T-helper 1 cell treated with Interleukin-12 subunit alpha and Interleukin-12 subunit beta and Interleukin-4 antibody, amounts not matched to agents 30 μg/mL and 1 μg/mL, for 36 hours (primary cell): ENCODE measurements around the gene DDX52.
"Not testable (repeated sequence)": the region's sequence is repeated elsewhere in the genome, so short reads cannot be mapped to it uniquely, and the experiment has no call there.

Experiments
- H3K27ac Mint-ChIP-seq: one replicate; pipeline ENCODE4 v1.8.0; 2021; ENCODE audit warnings: mild to moderate bottlenecking, mixed read lengths
- H3K27me3 Mint-ChIP-seq: one replicate; pipeline ENCODE4 v1.8.0; 2021; ENCODE audit warnings: low read depth, mixed read lengths
- H3K36me3 Mint-ChIP-seq: one replicate; pipeline ENCODE4 v1.8.0; 2021; ENCODE audit warnings: low read depth, mixed read lengths
- H3K4me1 Mint-ChIP-seq: one replicate; pipeline ENCODE4 v1.8.0; 2021; ENCODE audit warnings: low read depth, mixed read lengths
- H3K4me3 Mint-ChIP-seq: one replicate; pipeline ENCODE4 v1.8.0; 2021; ENCODE audit warnings: mild to moderate bottlenecking, moderate library complexity, mixed read lengths
- H3K9me3 Mint-ChIP-seq: one replicate; pipeline ENCODE4 v1.8.0; 2021; ENCODE audit warnings: mixed read lengths

DDX52 gene, protein sequence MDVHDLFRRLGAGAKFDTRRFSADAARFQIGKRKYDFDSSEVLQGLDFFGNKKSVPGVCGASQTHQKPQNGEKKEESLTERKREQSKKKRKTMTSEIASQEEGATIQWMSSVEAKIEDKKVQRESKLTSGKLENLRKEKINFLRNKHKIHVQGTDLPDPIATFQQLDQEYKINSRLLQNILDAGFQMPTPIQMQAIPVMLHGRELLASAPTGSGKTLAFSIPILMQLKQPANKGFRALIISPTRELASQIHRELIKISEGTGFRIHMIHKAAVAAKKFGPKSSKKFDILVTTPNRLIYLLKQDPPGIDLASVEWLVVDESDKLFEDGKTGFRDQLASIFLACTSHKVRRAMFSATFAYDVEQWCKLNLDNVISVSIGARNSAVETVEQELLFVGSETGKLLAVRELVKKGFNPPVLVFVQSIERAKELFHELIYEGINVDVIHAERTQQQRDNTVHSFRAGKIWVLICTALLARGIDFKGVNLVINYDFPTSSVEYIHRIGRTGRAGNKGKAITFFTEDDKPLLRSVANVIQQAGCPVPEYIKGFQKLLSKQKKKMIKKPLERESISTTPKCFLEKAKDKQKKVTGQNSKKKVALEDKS

DNA sequence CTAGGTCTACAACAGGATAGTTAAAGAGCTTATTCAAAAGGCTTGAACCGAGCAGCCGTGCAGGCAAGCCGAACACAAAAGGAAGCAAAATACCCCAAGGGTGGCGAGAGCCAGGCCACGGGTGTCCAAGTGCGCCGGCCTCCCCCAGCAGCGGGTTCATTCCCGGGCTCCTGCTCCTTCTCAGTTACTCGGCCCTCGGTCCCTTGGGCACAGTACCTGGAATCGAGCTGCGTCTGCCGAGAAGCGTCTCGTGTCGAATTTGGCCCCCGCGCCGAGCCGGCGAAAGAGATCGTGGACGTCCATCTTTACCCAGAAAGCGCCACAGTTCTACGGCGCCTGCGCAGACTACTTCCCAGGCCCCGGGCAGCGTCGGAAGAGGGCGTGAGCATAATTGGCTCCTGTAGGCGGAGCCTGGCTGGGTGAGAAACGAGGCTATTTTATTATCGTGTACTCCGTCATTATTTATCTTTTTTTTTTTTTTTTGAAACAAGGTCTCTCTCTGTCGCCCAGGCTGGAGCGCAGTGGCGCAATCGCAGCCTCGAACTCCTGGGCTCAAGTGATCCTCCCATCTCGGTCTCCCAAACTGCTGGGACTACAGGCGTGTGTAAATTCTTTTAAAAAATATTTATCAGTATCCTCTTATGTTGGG, at the start of gene DDX52:
TSS of gene DDX52 (minus strand) at position 329 of the 649 bp plus-strand sequence. CDS start at position 303, 26 bp downstream.
- Mint-ChIP-seq H3K4me1 (peaks cover 31% of the 10 kb centered on the region), H3K9me3 (no peaks in the 10 kb centered on the region), H3K27me3 (peaks cover 36% of the 10 kb centered on the region), H3K27ac (peak within 1 kb of the TSS; percentile 87), H3K36me3 (peaks cover 21% of the 10 kb centered on the region), H3K4me3 (peak within 1 kb of the TSS; percentile 91)

DNA sequence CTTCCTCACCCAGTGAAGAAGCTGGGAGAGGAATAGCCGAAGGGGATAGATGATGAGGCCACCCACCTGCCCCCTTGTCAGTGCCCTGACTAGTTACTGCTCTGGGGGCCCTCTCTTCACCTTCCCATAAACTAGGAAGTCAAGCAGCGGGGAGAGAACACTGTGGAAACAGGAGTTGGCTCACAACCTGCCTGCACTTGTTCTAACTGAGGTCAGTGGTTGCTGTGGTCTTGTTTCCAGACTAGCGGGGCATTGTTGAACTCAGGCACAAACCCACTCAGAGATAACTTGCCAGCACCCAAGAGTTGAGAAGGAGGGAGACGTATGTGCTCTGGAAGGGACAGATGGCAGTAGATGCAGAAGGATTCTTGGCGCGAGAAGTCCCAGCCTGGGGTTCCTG, 48.6 kb upstream of the DDX52 start:
- peaks cover 6% of the 10 kb centered on the region for H3K27me3 Mint-ChIP-seq
- no peak overlapping the region for H3K27ac Mint-ChIP-seq

DNA sequence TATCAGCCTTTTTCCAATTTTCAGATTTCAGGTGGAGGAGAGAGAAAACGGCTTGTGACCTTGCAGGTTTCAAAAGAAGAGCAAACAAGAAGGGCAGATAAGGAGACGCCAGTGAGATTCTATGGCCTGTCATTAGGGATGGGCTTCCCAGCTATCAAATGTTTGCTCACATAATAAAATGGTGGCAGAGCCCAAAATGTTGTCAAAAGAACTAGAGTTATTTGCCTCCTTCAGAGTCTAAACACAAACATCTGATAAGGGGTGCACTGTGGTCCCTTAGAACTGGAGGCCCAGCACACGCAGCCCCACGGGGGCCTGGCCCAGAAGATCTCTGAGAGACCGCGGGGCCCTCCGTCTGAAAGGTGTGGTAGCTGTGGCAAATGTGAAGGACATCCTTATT, 46.1 kb upstream of the DDX52 start:
- H3K4me1 Mint-ChIP-seq, result no peaks in the 10 kb centered on the region
- H3K27me3 Mint-ChIP-seq, result peaks cover 3% of the 10 kb centered on the region
- no peaks in the 10 kb centered on the region for H3K9me3 Mint-ChIP-seq
- H3K36me3 Mint-ChIP-seq, result no peaks in the 10 kb centered on the region
- H3K4me3 Mint-ChIP-seq, result no peak overlapping the region
- H3K27ac Mint-ChIP-seq, result no peak overlapping the region

More for the DNA sequence above, 48.6 kb upstream of the DDX52 start:
- Mint-ChIP-seq H3K9me3 (no peaks in the 10 kb centered on the region), H3K4me3 (no peak overlapping the region), H3K4me1 (peaks cover 2% of the 10 kb centered on the region), H3K36me3 (no peaks in the 10 kb centered on the region)

DNA sequence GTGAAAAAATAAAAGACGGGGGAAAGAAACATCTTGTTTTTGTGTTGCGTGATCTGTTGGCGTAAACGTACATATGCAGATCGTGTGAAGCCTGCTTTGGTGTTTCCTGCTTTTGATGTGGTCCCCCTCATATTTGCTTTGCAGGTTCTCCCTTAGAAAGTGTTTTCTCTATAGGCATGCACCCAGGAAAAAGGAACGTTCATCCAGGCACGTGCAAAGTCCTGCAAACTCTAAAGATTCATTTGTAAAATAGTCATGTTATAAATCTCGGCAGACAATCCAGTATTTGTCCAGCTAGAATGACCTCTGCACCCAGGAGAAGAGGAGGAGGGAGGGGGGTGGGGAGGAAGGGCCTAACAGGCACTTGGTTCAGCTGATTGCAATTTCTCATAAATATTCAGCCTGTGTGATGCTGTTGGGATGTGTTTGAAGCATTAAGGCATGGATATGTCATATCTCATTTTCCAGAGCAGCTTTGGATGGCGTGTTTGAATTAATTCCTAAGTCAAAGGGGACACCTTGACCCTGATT, 40.3 kb upstream of the DDX52 start:
- Mint-ChIP-seq H3K4me1 (peaks cover 2% of the 10 kb centered on the region), H3K4me3 (no peak overlapping the region), H3K36me3 (no peaks in the 10 kb centered on the region), H3K27me3 (peaks cover 6% of the 10 kb centered on the region), H3K9me3 (peaks cover 3% of the 10 kb centered on the region), H3K27ac (no peak overlapping the region)

DNA sequence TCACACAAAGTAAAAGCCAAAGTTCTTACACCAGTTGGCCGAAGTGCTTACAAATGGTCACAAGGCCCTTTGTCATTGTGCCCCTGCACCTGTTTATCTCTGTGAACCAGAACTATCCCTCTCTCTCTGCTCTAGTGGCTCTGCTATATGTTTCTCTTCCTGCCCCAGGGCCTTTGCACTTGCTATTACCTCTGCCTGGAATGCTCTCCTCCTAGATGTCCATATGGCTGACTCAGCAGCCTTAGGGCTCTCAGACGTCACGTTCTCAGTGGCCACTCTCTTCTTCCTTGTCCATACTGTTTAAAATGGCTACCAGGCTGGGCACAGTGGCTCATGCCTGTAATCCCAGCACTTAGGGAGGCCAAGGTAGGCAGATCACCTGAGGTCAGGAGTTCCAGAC, 38.8 kb upstream of the DDX52 start:
- Mint-ChIP-seq H3K9me3 (peaks cover 5% of the 10 kb centered on the region), H3K27me3 (peaks cover 20% of the 10 kb centered on the region), H3K27ac (no peak overlapping the region), H3K36me3 (no peaks in the 10 kb centered on the region), H3K4me1 (peaks cover 2% of the 10 kb centered on the region), H3K4me3 (no peak overlapping the region)

DNA sequence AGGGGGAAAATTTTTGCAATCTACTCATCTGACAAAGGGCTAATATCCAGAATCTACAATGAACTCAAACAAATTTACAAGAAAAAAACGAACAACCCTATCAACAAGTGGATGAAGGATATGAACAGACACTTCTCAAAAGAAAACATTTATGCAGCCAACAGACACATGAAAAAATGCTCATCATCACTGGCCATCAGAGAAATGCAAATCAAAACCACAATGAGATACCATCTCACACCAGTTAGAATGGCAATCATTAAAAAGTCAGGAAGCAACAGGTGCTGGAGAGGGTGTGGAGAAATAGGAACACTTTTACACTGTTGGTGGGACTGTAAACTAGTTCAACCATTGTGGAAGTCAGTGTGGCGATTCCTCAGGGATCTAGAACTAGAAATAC, 36.7 kb upstream of the DDX52 start:
- H3K27me3 Mint-ChIP-seq, result peaks cover 31% of the 10 kb centered on the region
- H3K9me3 Mint-ChIP-seq, H3K4me1 Mint-ChIP-seq, H3K4me3 Mint-ChIP-seq, H3K36me3 Mint-ChIP-seq, H3K27ac Mint-ChIP-seq: not testable (repeated sequence)

DNA sequence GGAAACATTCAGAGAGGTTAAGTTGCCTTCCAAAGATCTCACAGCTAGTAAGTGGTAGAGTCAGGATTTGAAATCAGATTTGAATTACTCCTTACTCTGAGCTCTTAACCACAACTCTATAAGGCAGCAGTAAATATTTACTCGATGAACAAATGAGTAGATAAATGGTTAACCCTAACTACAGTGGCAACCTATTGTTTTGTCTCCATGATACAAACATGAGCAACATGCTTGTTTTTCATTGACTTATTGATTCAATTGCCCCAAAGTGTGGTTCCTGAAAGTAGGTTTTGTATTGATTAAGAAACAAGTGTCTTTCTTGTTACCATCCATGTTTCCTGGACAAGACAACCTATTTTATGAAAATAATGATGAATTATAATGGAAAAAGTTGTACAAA, 34.8 kb upstream of the DDX52 start:
- H3K36me3 Mint-ChIP-seq, result no peaks in the 10 kb centered on the region
- H3K27ac Mint-ChIP-seq, result no peak overlapping the region
- no peaks in the 10 kb centered on the region for H3K4me1 Mint-ChIP-seq
- peaks cover 5% of the 10 kb centered on the region for H3K9me3 Mint-ChIP-seq
- no peak overlapping the region for H3K4me3 Mint-ChIP-seq
- H3K27me3 Mint-ChIP-seq, result peaks cover 31% of the 10 kb centered on the region

DNA sequence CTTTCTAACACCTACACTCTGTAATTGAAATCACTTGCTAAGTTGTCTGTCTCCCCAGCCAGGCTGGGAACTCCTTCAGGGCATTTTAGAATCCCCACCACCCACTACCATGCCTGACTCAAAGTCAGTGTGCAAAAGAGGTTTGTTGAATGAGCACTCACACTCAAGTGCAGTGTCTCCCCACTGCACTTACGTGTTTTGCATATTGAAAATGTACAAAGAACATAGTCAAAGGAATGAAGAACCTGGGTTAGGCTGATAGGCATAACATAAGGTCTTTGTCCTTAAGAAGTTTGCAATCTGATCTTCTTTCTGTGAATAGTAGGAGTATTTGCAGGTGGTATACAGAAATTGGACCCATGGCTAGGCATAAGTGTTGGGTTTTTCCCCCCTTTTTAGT, 33.8 kb upstream of the DDX52 start:
- no peaks in the 10 kb centered on the region for H3K4me1 Mint-ChIP-seq
- peaks cover 5% of the 10 kb centered on the region for H3K9me3 Mint-ChIP-seq
- H3K4me3 Mint-ChIP-seq, result no peak overlapping the region
- H3K27ac Mint-ChIP-seq, result no peak overlapping the region
- H3K36me3 Mint-ChIP-seq, result no peaks in the 10 kb centered on the region
- H3K27me3 Mint-ChIP-seq, result peaks cover 29% of the 10 kb centered on the region

DNA sequence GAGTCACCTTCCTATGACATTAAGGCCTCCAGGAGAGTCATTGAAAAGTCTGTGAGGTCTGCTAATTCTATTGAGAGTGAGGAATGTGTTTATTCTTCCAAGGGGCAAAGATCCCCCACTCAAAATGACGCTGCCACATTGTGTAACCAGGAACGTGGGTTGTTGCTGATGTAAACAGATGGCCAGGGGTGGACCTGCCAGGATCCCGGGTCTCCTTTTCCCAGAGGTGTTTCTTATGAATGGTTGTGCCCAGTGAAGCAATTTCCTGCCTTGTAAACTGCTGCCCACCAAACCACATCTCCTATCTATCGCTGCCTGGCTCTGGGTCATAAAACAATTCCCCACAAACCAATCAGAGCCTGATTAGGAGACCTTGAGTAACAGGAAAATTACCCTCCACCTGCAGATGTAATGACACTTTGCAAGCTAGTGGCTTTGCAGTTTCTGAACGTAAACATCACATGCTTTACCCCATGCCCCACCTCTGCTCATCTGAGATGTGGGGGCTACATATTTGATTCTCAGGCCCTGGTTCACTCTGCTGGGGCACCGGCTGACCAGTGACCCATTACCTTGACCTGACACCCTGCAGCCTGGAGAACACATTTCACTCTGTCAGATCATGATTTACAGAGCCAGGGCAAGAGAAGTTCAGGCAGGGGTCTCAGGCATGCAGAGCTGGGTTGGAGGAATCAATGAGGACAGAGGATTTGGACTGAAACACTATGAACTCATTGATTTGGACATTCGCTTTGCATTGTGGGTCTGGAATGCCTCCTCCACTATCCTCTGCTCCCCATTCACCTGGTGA, 33.1 kb upstream of the DDX52 start:
- Mint-ChIP-seq H3K27me3 (peaks cover 28% of the 10 kb centered on the region), H3K27ac (no peak overlapping the region), H3K36me3 (no peaks in the 10 kb centered on the region), H3K4me3 (no peak overlapping the region), H3K4me1 (no peaks in the 10 kb centered on the region), H3K9me3 (peaks cover 5% of the 10 kb centered on the region)

DNA sequence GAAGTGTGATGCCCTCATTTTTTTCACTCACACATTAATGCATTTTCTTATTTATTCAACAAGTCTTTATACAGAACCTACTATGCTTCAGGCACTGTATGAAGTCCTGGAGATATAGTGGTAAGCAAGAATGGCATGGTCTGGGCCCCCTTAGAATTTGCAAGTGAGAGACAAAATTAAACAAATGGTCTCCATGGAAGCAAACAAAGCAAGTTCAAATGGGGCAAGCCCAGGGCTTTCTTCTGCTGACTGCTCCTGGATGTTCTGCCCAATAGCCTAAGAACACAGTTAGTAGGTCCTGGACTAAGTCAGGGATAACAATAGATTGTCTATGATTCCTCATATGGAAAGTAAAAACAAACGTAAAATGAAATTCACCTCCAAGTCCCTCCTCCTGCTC, 31.3 kb upstream of the DDX52 start:
- H3K4me1 Mint-ChIP-seq, result no peaks in the 10 kb centered on the region
- H3K27ac Mint-ChIP-seq, result no peak overlapping the region
- H3K9me3 Mint-ChIP-seq, result peaks cover 5% of the 10 kb centered on the region
- no peaks in the 10 kb centered on the region for H3K36me3 Mint-ChIP-seq
- peaks cover 28% of the 10 kb centered on the region for H3K27me3 Mint-ChIP-seq
- no peak overlapping the region for H3K4me3 Mint-ChIP-seq

DNA sequence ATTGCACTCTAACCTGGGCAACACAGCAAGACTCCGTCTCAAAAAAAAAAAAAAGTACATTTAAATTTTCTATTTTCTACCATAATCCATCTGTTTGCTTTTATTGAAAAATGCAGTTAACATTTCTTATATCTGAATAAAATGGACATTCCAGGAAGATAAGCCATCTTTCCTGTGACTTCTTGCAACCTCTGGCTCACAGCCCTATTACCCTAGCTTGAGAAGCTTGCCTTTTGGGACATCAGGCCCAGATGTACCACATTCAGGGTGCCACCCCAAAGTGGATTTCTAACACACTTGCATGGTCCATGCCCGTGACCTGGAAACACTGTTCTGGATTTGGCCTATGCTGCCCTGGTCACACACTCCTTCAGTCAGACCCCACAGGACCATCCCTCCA, 30.1 kb upstream of the DDX52 start:
- H3K27me3 Mint-ChIP-seq, result peaks cover 24% of the 10 kb centered on the region
- H3K27ac Mint-ChIP-seq, result no peak overlapping the region
- no peaks in the 10 kb centered on the region for H3K4me1 Mint-ChIP-seq
- peaks cover 1% of the 10 kb centered on the region for H3K9me3 Mint-ChIP-seq
- H3K4me3 Mint-ChIP-seq, result no peak overlapping the region
- no peaks in the 10 kb centered on the region for H3K36me3 Mint-ChIP-seq

DNA sequence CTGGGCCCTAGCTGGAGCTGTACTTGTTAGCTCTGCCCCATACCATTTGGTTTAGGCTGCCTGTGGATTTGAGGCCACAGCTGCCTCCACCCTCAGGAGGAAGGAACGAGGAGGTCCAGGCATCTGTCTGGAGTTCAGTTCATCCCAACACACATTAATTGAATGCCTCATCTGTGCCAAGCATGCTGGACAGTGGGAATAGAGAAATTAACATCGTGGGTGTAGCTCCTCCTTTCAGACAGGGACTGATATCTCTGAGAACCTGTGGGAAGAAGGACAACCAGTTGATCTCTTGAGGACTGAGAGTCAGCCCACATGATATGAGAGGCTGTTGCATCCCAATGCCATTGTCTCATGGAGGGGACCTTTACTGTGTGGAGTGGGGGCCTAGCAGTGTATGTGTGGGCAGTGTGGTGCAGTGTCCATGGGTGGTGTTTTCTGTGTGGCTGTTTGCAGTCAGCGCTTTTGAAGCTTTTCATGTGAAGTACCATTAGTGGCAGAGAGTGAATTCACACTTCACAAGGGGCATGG, 29.4 kb upstream of the DDX52 start:
- H3K9me3 Mint-ChIP-seq, result no peaks in the 10 kb centered on the region
- H3K36me3 Mint-ChIP-seq, result no peaks in the 10 kb centered on the region
- peaks cover 17% of the 10 kb centered on the region for H3K27me3 Mint-ChIP-seq
- H3K4me3 Mint-ChIP-seq, result no peak overlapping the region
- H3K4me1 Mint-ChIP-seq, result no peaks in the 10 kb centered on the region
- H3K27ac Mint-ChIP-seq, result no peak overlapping the region

DNA sequence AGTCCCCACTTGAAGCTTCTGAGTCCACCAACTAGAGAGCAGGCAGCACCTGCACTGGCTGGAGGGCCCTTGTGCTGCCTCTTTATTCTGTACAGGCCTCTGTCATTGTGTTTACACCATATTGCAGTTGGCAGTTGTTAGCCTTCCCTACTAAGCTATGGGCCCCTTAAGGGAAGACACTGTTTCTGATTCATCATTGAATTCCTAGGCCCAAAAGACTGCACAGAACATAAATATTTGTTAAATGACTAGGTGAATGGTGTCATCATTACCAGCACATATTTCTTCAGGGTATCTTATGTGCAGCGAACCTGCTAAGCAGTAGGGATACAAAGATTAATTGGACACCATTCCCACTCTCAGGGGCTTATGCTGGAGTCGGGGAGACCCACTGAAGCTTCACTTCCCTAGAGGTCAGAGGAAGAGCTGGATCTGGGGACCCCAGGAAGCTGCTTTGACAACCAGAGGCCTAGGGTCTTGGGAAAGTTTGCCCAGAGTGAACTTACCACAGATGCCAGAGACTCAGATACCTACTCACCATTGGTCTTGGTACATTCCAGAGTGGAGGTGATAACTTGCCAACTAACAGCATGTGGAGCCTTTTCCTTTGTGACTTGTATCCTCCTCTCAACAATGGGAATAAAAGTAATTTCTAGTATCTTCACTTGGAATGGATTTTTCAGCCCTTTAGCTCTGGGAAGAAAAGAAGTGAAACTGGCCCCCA, 28.7 kb upstream of the DDX52 start:
- H3K27ac Mint-ChIP-seq, result no peak overlapping the region
- no peaks in the 10 kb centered on the region for H3K36me3 Mint-ChIP-seq
- no peak overlapping the region for H3K4me3 Mint-ChIP-seq
- peaks cover 11% of the 10 kb centered on the region for H3K27me3 Mint-ChIP-seq
- no peaks in the 10 kb centered on the region for H3K4me1 Mint-ChIP-seq
- H3K9me3 Mint-ChIP-seq, result no peaks in the 10 kb centered on the region
